Sciatic nerve (tissue), 2 donors: Measurements from ENCODE around the gene SDS. TPM values are rescaled to one million over a fixed set of nuclear protein-coding genes. Genes with fewer than 3 reads are reported as not detected.

Source experiments
- ATAC-seq: fragments of 200-7000 bp; cut with Tn5 transposase; one replicate; pipeline ENCODE4 v1.9.1; 2020; ENCODE audit warnings: mild to moderate bottlenecking, moderate library complexity
- DNase-seq: peaks from one replicate; pipeline ENCODE4 v3.0.0-alpha.2; 2020; ENCODE audit warnings: low spot score
- intact Hi-C: fragments of 100-400 bp; cut with DNase I; formaldehyde crosslinking; loops from one replicate; pipeline ENCODE4 v1.14.2; 2022
- total RNA-seq: library from RNA; stranded (reverse); fragmentation: NEBNext Ultra II Directional; extraction: Animal tissue kit (Norgen Biotek cat#: 25700); gene quantifications from one replicate; pipeline ENCODE4 v1.2.1, GENCODE V29; 2021
- donor health status: DM: no; HTN: no; CAD: no.
- donor health status: DM: no; HTN: no; CAD: no.

Gene SDS
- 0.31 TPM for total RNA-seq

DNA sequence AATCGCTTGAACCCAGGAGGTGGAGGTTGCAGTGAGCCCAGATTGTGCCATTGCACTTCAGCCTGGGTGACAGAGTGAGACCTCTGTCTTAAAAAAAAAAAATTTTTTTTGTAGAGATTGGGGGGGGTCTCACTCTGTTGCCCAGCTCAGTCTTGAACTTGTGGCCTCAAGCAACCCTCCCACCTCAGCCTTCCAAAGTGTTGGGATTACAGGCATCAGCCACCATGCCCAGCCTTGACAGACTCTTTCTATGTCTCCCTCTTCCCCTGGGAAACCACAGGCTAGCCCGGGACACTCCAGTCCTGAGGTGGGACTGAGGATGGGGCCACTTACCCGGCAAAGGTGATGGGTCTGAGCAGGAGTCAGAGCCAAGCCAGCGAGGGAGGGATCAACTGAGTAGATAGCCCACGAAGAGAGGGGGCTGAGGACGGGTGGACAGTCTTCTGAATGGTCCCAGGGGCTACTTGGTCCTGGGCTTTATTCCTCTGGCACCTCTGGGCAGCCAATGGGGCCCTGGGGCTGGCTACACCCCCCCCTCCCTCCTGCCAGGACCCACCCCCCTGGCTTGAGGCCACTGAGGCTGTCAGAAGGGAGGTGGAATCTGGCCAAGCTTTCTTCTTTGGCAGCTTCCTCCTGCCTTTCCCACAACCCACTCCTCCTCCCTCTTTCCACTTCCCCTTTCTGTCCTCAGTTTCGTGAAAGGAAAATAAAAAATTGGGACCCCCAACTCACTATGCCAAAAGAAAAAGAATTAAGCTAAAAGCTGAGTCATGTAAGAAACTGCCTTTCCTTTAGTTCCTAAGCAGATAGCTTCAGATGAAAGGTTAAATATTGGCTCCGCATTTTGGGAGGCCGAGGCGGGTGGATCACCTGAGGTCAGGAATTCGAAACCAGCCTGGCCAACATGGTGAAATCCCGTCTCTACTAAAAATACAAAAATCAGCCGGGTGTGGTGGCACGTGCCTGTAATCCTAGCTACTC is at the start of gene SDS:
SDS (minus strand) TSS at position 453 of the 981 bp plus-strand sequence. CDS start 4,179 bp downstream, outside the sequence.
- intact Hi-C loops, result no loop called here
- DNase-seq, result peak; percentile 72
- ATAC-seq, result peak; percentile 75

- intact Hi-C loops, result no loop called here
- no peak for DNase-seq
- ATAC-seq, result no peak
Observed at GRCh38 chr12:113453330-113453729, 49.6 kb upstream of the SDS start.

GRCh38 chr12:113452458-113452857 is 48.8 kb upstream of the SDS start:
- ATAC-seq, result no peak
- no peak for DNase-seq
- intact Hi-C loops, result no loop called here

- ATAC-seq (no peak), DNase-seq (no peak)
- intact Hi-C loops, result no loop called here
Observed at GRCh38 chr12:113449839-113450238, 46.2 kb upstream of the SDS start.

DNA sequence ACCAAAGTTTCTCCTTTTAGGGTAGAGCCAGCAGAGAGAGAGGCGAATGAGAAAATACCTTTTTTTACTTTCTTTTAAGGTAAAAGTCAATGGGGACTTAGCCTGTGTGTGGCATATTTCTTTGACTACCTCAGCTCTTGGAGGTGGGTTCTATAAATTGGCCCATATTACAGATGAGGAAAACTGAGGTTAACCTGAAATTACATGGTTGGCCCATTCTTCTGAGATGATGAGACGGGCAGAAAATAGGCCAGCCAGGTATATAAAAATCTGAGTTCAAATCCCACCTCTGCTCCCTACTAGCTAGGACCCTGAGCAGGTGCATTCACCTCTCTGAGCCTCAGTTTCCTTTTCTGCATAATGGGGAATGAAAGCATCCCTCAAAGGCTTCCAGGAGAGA is 45.6 kb upstream of the SDS start:
- no peak for ATAC-seq

DNA sequence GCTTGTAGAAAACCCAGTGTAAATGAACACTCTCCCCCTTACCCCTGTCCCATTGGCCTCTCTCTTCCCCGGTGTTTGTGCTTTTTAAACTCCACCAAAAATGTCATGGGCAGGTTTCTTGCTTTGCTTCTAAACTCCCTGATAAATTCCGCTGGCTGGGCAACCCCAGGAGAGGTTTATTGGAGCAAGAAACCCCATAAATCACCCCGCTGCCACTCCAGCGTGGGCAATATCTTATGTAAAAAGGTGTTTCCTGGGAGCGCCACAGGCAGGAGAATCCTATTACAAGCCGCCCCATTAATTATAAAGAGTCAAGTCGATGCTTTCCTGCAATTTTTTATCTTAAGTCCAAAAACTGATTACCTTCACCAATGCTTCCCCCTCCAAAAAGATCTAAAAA is 45.2 kb upstream of the SDS start:
- DNase-seq (no peak), ATAC-seq (no peak)
- intact Hi-C loops, result no loop called here

More for the DNA sequence above, 45.6 kb upstream of the SDS start:
- DNase-seq, result no peak
- intact Hi-C loops, result no loop called here

GRCh38 chr12:113445544-113446171 is 42.0 kb upstream of the SDS start:
- intact Hi-C loops, result no loop called here
- ATAC-seq, result no peak
- no peak for DNase-seq

GRCh38 chr12:113443030-113443539 is 39.4 kb upstream of the SDS start:
- no peak for ATAC-seq
- DNase-seq, result no peak
- intact Hi-C loops, result loop anchor here (5.0 kb wide), 1 partner anchor 1344 kb away; no protein-coding TSS in a partner anchor

- ATAC-seq (no peak), DNase-seq (no peak)
- intact Hi-C loops, result loop anchor here (5.0 kb wide), 1 partner anchor 1346 kb away; no protein-coding TSS in a partner anchor
Observed at GRCh38 chr12:113440947-113441782, 37.5 kb upstream of the SDS start.

DNA sequence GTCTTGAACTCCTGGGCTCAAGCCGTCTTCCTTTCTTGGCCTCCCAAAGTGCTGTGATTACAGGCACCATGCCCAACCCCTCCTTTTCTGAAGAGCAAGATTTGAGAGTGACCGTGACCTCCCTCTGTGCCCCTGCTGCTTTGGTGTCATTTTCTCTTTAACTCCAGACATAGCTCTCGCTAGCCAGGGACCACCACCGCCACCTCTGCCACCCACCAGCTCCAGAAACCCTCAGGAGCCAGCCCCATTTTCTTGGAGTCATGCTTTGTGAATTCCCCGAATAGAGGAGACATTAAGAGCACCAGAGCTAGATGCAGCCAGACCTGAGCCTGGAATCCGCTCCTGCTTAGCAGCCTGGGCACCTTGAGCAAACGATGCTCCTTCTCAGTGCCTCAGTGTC is 36.6 kb upstream of the SDS start:
- DNase-seq, result no peak
- no peak for ATAC-seq
- intact Hi-C loops, result loop anchor here (5.0 kb wide), 1 partner anchor 1347 kb away; no protein-coding TSS in a partner anchor

- no peak for ATAC-seq
- intact Hi-C loops, result loop anchor here (5.0 kb wide), 1 partner anchor 1348 kb away; no protein-coding TSS in a partner anchor
- no peak for DNase-seq
Observed at GRCh38 chr12:113439606-113440030, 35.9 kb upstream of the SDS start.

GRCh38 chr12:113439301-113439597 is 35.6 kb upstream of the SDS start:
- DNase-seq, result no peak
- intact Hi-C loops, result no loop called here
- no peak for ATAC-seq

DNA sequence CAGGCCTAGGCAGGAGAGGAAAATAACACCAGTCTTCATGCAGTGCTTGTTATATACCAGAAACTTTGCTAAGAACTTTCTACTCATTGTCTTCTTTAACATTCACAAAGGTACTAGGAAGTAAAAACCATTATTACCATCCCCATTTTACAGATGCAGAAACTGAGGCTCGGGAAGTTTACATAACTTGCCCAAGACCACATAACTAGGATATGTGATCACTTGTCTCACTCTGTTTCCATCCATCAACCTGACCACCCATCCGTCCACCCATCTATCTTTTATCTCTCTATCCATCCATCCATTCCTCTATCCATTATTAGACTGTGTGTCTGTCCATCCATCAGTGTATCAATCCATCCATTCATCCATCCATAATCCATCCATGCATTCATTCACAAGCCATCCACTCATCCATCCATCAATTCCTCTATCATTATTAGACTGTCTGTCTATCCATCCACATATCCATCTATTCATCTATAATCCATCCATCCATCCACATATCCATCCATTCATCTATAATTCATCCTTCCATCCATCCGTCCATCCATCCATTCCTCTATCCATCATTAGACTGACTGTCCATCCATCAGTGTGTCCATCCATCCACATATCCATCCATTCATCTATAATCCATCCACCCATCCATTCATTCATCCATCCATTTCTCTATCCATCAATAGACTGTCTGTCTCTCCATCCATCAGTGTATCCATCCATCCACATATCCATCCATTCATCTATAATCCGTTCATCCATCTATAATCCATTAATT is 35.0 kb upstream of the SDS start:
- intact Hi-C loops, result no loop called here
- ATAC-seq (no peak), DNase-seq (no peak)

GRCh38 chr12:113437729-113438100 is 34.0 kb upstream of the SDS start:
- DNase-seq (no peak), ATAC-seq (no peak)
- intact Hi-C loops, result no loop called here

GRCh38 chr12:113436993-113437728 is 33.5 kb upstream of the SDS start:
- no peak for ATAC-seq
- intact Hi-C loops, result no loop called here
- DNase-seq, result no peak

DNA sequence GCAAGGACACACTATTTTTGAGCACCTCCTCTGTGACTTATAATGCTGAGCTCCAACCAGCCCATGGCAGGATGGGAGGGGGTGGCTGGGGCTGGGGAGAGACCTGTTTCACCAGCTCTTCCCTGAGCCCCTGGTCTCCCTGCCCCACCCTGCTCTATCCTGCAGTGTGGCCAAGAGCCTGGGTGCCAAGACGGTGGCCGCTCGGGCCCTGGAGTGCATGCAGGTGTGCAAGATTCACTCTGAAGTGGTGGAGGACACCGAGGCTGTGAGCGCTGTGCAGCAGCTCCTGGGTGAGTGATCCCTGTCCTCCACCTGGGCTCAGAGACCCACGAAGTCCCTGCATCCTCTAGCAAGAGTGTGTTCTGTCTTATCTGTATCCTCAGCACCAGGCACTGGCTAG is 32.9 kb upstream of the SDS start:
- ATAC-seq (no peak), DNase-seq (no peak)
- intact Hi-C loops, result no loop called here

DNA sequence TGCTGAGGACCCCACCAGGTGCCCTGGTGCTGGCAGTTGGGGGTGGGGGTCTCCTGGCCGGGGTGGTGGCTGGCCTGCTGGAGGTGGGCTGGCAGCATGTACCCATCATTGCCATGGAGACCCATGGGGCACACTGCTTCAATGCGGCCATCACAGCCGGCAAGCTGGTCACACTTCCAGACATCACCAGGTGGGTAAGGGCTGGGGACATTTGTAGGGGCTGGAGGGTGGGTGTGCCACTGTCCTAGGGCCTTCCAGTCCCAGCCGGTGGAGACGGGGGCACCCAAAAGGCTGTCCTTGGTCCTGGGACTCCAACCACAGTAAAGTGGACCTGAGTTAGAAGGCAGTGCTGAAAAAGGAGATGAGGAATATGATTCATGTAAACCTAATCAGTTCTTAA is 31.7 kb upstream of the SDS start:
- no peak for ATAC-seq
- no peak for DNase-seq
- intact Hi-C loops, result no loop called here

DNA sequence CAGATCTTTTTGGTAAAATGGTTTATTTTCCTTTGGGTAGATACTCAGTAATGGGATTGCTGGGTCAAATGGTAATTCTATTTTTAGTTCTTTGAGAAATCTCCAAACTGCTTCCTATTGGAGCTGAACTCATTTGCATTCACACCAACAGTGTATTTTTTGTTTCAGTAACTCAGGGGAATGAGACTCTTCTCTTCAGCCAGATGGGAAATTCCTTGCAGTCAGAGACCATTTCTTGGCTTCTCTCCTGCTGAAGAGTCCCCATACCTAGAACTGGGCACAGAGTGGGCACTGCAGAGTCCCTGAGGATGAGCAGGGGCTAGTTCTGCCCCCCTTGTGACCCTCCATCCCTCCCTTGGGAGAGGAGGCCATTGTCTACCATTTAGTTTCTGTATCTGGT is 29.3 kb upstream of the SDS start:
- intact Hi-C loops, result no loop called here
- DNase-seq (no peak), ATAC-seq (no peak)
